GM23338 (cell line): ENCODE results near the gene PPP4R2. TPM values are rescaled to one million over a fixed set of nuclear protein-coding genes. Genes with fewer than 3 reads are reported as not detected.

Source experiments
- ATAC-seq: fragments of 200-7000 bp; cut with Tn5 transposase; 3 replicates; pipeline ENCODE4 v1.9.1; 2020
- DNase-seq: peaks from one replicate; pipeline ENCODE4 v3.0.0-alpha.2; 2015; ENCODE audit warnings: low spot score
- H2AFZ ChIP-seq: fragments of 200-600 bp; sonication (generic); 2 replicates; pipeline ENCODE4 v1.8.0; 2016; ENCODE audit warnings: antibody characterized with exemption, mild to moderate bottlenecking, moderate library complexity
- H3F3A ChIP-seq: fragments of 200-600 bp; sonication (generic); replicated peaks from 2 replicates; pipeline ENCODE4 v1.8.0; 2017; ENCODE audit warnings: antibody characterized with exemption, mixed run types, low read depth
- H3K27ac ChIP-seq: fragments of 200-600 bp; sonication (generic); 2 replicates; pipeline ENCODE4 v1.6.1; 2016; ENCODE audit warnings: low read depth
- H3K27me3 ChIP-seq: fragments of 200-600 bp; sonication (generic); 2 replicates; pipeline ENCODE4 v1.8.0; 2016; ENCODE audit warnings: mild to moderate bottlenecking, mixed run types, moderate library complexity; ENCODE audit not compliant: insufficient read depth
- H3K36me3 ChIP-seq: fragments of 200-600 bp; sonication (generic); 2 replicates; pipeline ENCODE4 v1.8.0; 2016; ENCODE audit warnings: mild to moderate bottlenecking; ENCODE audit not compliant: insufficient read depth
- H3K4me1 ChIP-seq: fragments of 200-600 bp; sonication (generic); 2 replicates; pipeline ENCODE4 v1.8.0; 2016; ENCODE audit warnings: mild to moderate bottlenecking, moderate library complexity; ENCODE audit not compliant: insufficient read depth
- H3K4me2 ChIP-seq: fragments of 200-600 bp; sonication (generic); 2 replicates; pipeline ENCODE4 v1.7.1; 2017; ENCODE audit warnings: mixed run types
- H3K4me3 ChIP-seq: fragments of 200-600 bp; sonication (generic); 2 replicates; pipeline ENCODE4 v1.6.1; 2016; ENCODE audit warnings: mixed run types
- H3K79me2 ChIP-seq: fragments of 200-600 bp; sonication (generic); replicated peaks from 2 replicates; pipeline ENCODE4 v1.8.0; 2017; ENCODE audit warnings: mild to moderate bottlenecking; ENCODE audit not compliant: insufficient read depth
- H3K9me2 ChIP-seq: fragments of 200-600 bp; sonication (generic); 2 replicates; pipeline ENCODE4 v1.8.0; 2017; ENCODE audit not compliant: insufficient read depth
- H4K20me1 ChIP-seq: fragments of 200-600 bp; sonication (generic); replicated peaks from 2 replicates; pipeline ENCODE4 v1.8.0; 2017; ENCODE audit warnings: mild to moderate bottlenecking; ENCODE audit not compliant: insufficient read depth
- H3K27ac Mint-ChIP-seq: 2 replicates; pipeline ENCODE4 v1.8.0; 2020; ENCODE audit warnings: inconsistent platforms, mild to moderate bottlenecking, moderate library complexity, mixed read lengths
- H3K27me3 Mint-ChIP-seq: 3 replicates; pipeline ENCODE4 v1.8.0; 2022; ENCODE audit warnings: low read depth, mild to moderate bottlenecking, moderate library complexity, mixed read lengths, inconsistent platforms; ENCODE audit not compliant: insufficient read depth, poor library complexity
- H3K36me3 Mint-ChIP-seq: 3 replicates; pipeline ENCODE4 v1.8.0; 2021; ENCODE audit warnings: low read depth, mild to moderate bottlenecking, inconsistent platforms, moderate library complexity, mixed read lengths
- H3K4me1 Mint-ChIP-seq: 3 replicates; pipeline ENCODE4 v1.8.0; 2020; ENCODE audit warnings: mild to moderate bottlenecking, inconsistent platforms, mixed read lengths
- H3K4me3 Mint-ChIP-seq: 3 replicates; pipeline ENCODE4 v1.8.0; 2021; ENCODE audit warnings: moderate library complexity, mild to moderate bottlenecking, inconsistent platforms, mixed read lengths
- H3K9me3 Mint-ChIP-seq: 3 replicates; pipeline ENCODE4 v1.8.0; 2020; ENCODE audit warnings: moderate library complexity, mild to moderate bottlenecking, inconsistent platforms, mixed read lengths
- ETS1 ChIP-seq: IDR thresholded peaks from 2 replicates; pipeline ENCODE4 v1.6.1; 2016; ENCODE audit warnings: antibody characterized with exemption
- EZH2 ChIP-seq: fragments of 200-600 bp; sonication (generic); IDR thresholded peaks from one replicate; pipeline ENCODE4 v1.8.0; 2017; ENCODE audit warnings: antibody characterized with exemption, mild to moderate bottlenecking, low read depth; ENCODE audit not compliant: unreplicated experiment
- JUNB ChIP-seq: IDR thresholded peaks from one replicate; pipeline ENCODE4 v1.6.1; 2016; ENCODE audit warnings: antibody characterized with exemption; ENCODE audit not compliant: unreplicated experiment
- NANOG ChIP-seq: IDR thresholded peaks from 2 replicates; pipeline ENCODE4 v1.6.1; 2016; ENCODE audit warnings: antibody characterized with exemption, borderline replicate concordance
- POLR2AphosphoS5 ChIP-seq: IDR thresholded peaks from 2 replicates; pipeline ENCODE4 v1.6.1; 2016; ENCODE audit warnings: antibody characterized with exemption, low read depth
- REST ChIP-seq: IDR thresholded peaks from one replicate; pipeline ENCODE4 v1.6.1; 2018; ENCODE audit warnings: antibody characterized with exemption; ENCODE audit not compliant: unreplicated experiment
- STAT1 ChIP-seq: IDR thresholded peaks from one replicate; pipeline ENCODE4 v1.6.1; 2016; ENCODE audit warnings: antibody characterized with exemption; ENCODE audit not compliant: unreplicated experiment
- ZNF331 ChIP-seq: fragments of 250-450 bp; sonication (Bioruptor Pico); IDR thresholded peaks from 2 replicates; pipeline ENCODE4 v1.5.0; 2020; ENCODE audit warnings: low read depth, mild to moderate bottlenecking, moderate library complexity
- ZNF462 ChIP-seq: fragments of 250-450 bp; sonication (Bioruptor Pico); IDR thresholded peaks from 2 replicates; pipeline ENCODE4 v1.5.0; 2020; ENCODE audit warnings: mild to moderate bottlenecking, moderate library complexity
- polyA plus RNA-seq: library from polyadenylated mRNA; unstranded; fragments of >200 nt; fragmentation: Nextera tagmentation; extraction: Ambion mirVana; gene quantifications from 2 replicates; pipeline ENCODE4 v1.2.1, GENCODE V29; 2016
- total RNA-seq: library from RNA; depleted of rRNA; stranded (reverse); fragments of >200 nt; shearing (Covaris generic); gene quantifications from 2 replicates; pipeline ENCODE4 v1.2.3, GENCODE V29; 2014

PPP4R2 gene
- total and polyA plus RNA-seq, 2 experiments from 2014 or later, result 62.7 to 117 TPM

- TF ChIP-seq ZNF462 (CRISPR knock-in tag), result no peak
- no peak for TF ChIP-seq REST
- no peak for TF ChIP-seq EZH2
- TF ChIP-seq NANOG, result no peak
Measured at GRCh38 chr3:73046195-73046594, 49.6 kb downstream of the PPP4R2 start (continued).

GRCh38 chr3:73049319-73049718 lies 52.7 kb downstream of the PPP4R2 start:
- peaks cover 19% of the 10 kb centered on the region for H3K4me1 ChIP-seq
- no peak overlapping the region for H3K27ac ChIP-seq
- no peak overlapping the region for H2AFZ ChIP-seq
- Mint-ChIP-seq H3K36me3 (peaks cover 35% of the 10 kb centered on the region; the same call in 2 of the 3 replicates), H3K27ac (no peak overlapping the region), H3K4me3 (no peak overlapping the region), H3K27me3 (no peaks in the 10 kb centered on the region), H3K9me3 (no peaks in the 10 kb centered on the region), H3K4me1 (peaks cover 35% of the 10 kb centered on the region; the same call in 2 of the 3 replicates)
- H3K9me2 ChIP-seq, result no peaks in the 10 kb centered on the region
- ATAC-seq, result no peak
- DNase-seq, result no peak
- peaks cover 48% of the 10 kb centered on the region for H4K20me1 ChIP-seq
- H3K4me3 ChIP-seq, result no peak overlapping the region
- H3F3A ChIP-seq, result no peaks in the 10 kb centered on the region
- no peaks in the 10 kb centered on the region for H3K36me3 ChIP-seq
- H3K79me2 ChIP-seq, result no peaks in the 10 kb centered on the region; the same call in 1 of the 2 replicates
- H3K4me2 ChIP-seq, result no peak overlapping the region
- H3K27me3 ChIP-seq, result no peaks in the 10 kb centered on the region
- TF ChIP-seq NANOG (no peak), STAT1 (no peak), EZH2 (no peak), ETS1 (no peak), JUNB (no peak), ZNF331 (CRISPR knock-in tag) (no peak), POLR2AphosphoS5 (no peak)
